ENCODE measurements around the gene FSIP1.

The FSIP1 gene

GRCh38 chr15:39575180-39575579 is 207.5 kb downstream of the FSIP1 start:
- no peak for DNase-seq (ENCODE audit: low read depth, low spot score)
- TF ChIP-seq, protein P1, sequence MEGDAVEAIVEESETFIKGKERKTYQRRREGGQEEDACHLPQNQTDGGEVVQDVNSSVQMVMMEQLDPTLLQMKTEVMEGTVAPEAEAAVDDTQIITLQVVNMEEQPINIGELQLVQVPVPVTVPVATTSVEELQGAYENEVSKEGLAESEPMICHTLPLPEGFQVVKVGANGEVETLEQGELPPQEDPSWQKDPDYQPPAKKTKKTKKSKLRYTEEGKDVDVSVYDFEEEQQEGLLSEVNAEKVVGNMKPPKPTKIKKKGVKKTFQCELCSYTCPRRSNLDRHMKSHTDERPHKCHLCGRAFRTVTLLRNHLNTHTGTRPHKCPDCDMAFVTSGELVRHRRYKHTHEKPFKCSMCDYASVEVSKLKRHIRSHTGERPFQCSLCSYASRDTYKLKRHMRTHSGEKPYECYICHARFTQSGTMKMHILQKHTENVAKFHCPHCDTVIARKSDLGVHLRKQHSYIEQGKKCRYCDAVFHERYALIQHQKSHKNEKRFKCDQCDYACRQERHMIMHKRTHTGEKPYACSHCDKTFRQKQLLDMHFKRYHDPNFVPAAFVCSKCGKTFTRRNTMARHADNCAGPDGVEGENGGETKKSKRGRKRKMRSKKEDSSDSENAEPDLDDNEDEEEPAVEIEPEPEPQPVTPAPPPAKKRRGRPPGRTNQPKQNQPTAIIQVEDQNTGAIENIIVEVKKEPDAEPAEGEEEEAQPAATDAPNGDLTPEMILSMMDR (IDR thresholded peaks at IDR 0.05; ENCODE audit: insufficient read depth, low read length, missing control alignments): no peak
- no peak overlapping the region for H3K4me3 ChIP-seq (ENCODE audit: low read depth, low read length)
- POLR2A ChIA-PET: no interaction called here
- CTCF ChIA-PET: no interaction called here

DNA sequence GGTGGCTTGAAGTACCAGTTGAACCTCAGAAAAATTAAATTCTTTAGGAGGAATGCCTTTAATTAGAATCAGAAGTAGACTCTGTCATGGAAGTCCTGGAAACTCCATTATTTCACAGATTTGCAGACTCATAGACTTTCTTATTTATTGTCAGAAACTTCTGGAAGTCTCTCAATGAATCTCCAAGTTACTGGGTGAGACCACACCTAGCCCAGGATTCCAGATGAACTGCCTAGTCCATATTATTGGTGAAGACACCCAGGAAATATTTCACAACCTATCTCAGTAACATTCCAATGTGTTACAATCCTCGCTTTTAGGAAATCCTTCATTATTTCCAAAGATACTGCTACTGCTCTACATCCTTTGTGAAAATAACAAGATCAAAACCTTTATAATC is 208.2 kb downstream of the FSIP1 start:
- CTCF ChIA-PET: no interaction called here
- H3K4me3 ChIP-seq (ENCODE audit: low read depth, low read length): no peak overlapping the region
- no peak for DNase-seq (ENCODE audit: low read depth, low spot score)
- POLR2A ChIA-PET: no interaction called here
- TF ChIP-seq, protein P1 (IDR thresholded peaks at IDR 0.05; ENCODE audit: insufficient read depth, low read length, missing control alignments): no peak

DNA sequence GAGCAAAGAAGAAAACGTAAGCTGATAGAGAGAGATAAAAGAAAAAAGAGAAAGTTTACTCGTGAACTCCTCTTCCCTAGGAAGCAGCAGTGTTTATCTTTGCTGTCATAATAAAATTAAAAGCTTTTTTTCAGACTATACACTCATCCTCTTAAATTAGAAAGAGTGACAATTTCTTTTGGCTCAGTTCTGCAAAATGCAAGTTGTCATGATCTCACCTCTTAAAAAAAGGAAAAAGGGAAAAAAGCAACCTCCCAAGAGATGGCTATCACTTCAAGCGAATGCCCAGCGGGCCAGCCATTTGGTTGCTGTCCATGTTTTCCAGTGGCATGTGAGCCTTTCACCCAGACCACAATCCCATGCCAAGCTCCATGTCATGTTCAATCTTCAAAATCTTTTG is 208.8 kb downstream of the FSIP1 start:
- DNase-seq (ENCODE audit: low read depth, low spot score): no peak
- POLR2A ChIA-PET: no interaction called here
- H3K4me3 ChIP-seq (ENCODE audit: low read depth, low read length): no peak overlapping the region
- CTCF ChIA-PET: no interaction called here
- TF ChIP-seq, protein P1 (IDR thresholded peaks at IDR 0.05; ENCODE audit: insufficient read depth, low read length, missing control alignments): no peak

DNA sequence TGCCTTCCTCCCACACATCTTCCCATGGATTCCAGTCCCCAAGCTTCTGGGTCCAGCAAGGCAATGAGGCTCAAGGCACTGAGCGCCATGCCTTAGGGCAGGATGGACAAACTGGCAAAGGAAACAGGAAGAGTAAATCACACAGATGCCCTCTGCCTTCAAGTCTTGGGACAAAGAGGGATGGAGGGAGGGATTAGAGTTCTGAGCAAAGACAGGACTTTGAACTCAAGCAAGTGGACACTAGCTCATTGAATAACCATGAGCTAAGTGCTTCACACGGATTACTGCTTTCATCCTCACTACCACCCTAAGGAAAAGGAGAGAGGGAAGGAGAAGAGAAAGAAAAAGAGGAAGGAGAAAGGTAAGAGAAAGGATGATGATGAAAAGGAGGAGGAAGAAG is 209.4 kb downstream of the FSIP1 start:
- TF ChIP-seq, protein P1 (IDR thresholded peaks at IDR 0.05; ENCODE audit: insufficient read depth, low read length, missing control alignments): no peak
- no peak for DNase-seq (ENCODE audit: low read depth, low spot score)
- POLR2A ChIA-PET: no interaction called here
- no peak overlapping the region for H3K4me3 ChIP-seq (ENCODE audit: low read depth, low read length)
- CTCF ChIA-PET: no interaction called here

GRCh38 chr15:39565851-39566250 is 216.8 kb downstream of the FSIP1 start:
- no peak for DNase-seq (ENCODE audit: low read depth, low spot score)
- CTCF ChIA-PET: no interaction called here
- POLR2A ChIA-PET: no interaction called here
- no peak overlapping the region for H3K4me3 ChIP-seq (ENCODE audit: low read depth, low read length)
- TF ChIP-seq, protein P1 (IDR thresholded peaks at IDR 0.05; ENCODE audit: insufficient read depth, low read length, missing control alignments): no peak

DNA sequence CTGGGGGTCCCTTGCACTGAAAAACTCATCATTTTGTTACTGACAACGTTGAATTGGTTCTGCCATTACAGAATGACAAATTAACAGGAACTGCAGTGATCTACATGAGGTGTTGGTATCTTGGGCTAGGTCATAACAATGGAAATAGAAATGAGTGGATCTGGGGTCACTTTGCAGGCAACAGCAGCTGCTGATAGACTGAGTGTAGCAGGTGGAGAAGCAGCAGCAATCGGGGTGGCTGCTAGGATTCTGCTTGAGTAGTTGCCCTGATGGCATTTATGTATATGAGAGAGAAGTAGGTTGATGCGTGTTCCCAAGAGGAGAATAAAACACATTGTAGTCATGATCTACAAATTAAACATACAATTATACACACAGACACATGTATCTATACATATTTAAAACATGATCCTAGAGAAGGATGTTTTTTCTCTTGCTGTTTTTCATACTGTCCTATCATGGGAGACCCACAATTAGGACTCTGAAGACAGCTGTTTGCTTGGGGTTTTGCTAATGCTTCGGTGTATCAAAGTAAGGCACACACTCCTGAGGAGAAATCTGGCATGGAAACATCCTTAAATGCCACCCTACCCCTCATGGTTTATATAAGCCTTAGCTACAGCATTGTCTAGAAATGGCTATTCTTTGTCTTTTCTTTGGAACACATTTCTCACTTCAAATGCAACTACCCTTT is 217.5 kb downstream of the FSIP1 start:
- H3K4me3 ChIP-seq (ENCODE audit: low read depth, low read length): no peak overlapping the region
- TF ChIP-seq, protein P1 (IDR thresholded peaks at IDR 0.05; ENCODE audit: insufficient read depth, low read length, missing control alignments): no peak
- no peak for DNase-seq (ENCODE audit: low read depth, low spot score)
- CTCF ChIA-PET: interaction anchor here (0.6 kb wide), 1 partner anchor 649 kb away, joined by 3 read pairs; no protein-coding TSS in a partner anchor
- POLR2A ChIA-PET: no interaction called here
